ENCODE results near the gene MS4A14.

- TF ChIP-seq CTCF (IDR thresholded peaks at IDR 0.05) = no peak
- TF ChIP-seq EZH2 (IDR thresholded peaks at IDR 0.05; ENCODE audit: borderline replicate concordance, insufficient read depth, low read depth, low read length, poor library complexity, severe bottlenecking) = no peak
These were observed 33.0 kb downstream of the MS4A14 start, which contains the start of gene MS4A5 for GRCh38 chr11:60429272-60429671.
